A673 (cell line): ENCODE measurements around the gene CITED1. TPM values are rescaled to one million over a fixed set of nuclear protein-coding genes. Genes with fewer than 3 reads are reported as not detected.

Source experiments
- BruUV-seq: library from RNA; stranded (reverse); fragments of 400-500 nt; replicated peaks from 2 replicates; lab custom pipeline; 2021; lab: Mats Ljungman, UMichigan
- CTCF ChIA-PET: fragments of 300-600 bp; sonication (Branson Sonifier 250); formaldehyde crosslinking; loops from one replicate; lab custom pipeline; 2022; ENCODE audit warnings: antibody characterized with exemption; lab: Charles Lee
- POLR2A ChIA-PET: fragments of 300-600 bp; sonication (Branson Sonifier 250); formaldehyde crosslinking; loops from one replicate; lab custom pipeline; 2022; ENCODE audit warnings: antibody characterized with exemption; ENCODE audit not compliant: low non-redundant PET; lab: Charles Lee
- DNase-seq: peaks from one replicate; pipeline ENCODE4 v3.0.0-alpha.2; 2015; ENCODE audit warnings: low spot score
- H3K27ac ChIP-seq: fragments of 200-600 bp; sonication (generic); 2 replicates; pipeline ENCODE4 v1.5.1; 2016; ENCODE audit warnings: mixed run types, low read depth, mild to moderate bottlenecking, mixed read lengths, antibody characterized with exemption, low read length; ENCODE audit not compliant: poor library complexity, severe bottlenecking
- H3K27me3 ChIP-seq: fragments of 200-600 bp; sonication (generic); replicated peaks from 2 replicates; pipeline ENCODE4 v1.6.1; 2017; ENCODE audit warnings: mixed run types, low read depth, mild to moderate bottlenecking, mixed read lengths, antibody characterized with exemption, low read length; ENCODE audit not compliant: insufficient read depth, poor library complexity
- H3K36me3 ChIP-seq: fragments of 200-600 bp; sonication (generic); 2 replicates; pipeline ENCODE4 v1.6.1; 2016; ENCODE audit warnings: mixed run types, mild to moderate bottlenecking, mixed read lengths, antibody characterized with exemption, low read length; ENCODE audit not compliant: insufficient read depth, poor library complexity, severe bottlenecking
- H3K4me1 ChIP-seq: fragments of 200-600 bp; sonication (generic); 2 replicates; pipeline ENCODE4 v1.6.1; 2017; ENCODE audit warnings: mixed run types, mild to moderate bottlenecking, mixed read lengths, antibody characterized with exemption, low read length; ENCODE audit not compliant: insufficient read depth, poor library complexity, severe bottlenecking
- H3K4me3 ChIP-seq: fragments of 200-600 bp; sonication (generic); 2 replicates; pipeline ENCODE4 v1.5.1; 2016; ENCODE audit warnings: low read depth, mixed run types, mild to moderate bottlenecking, mixed read lengths, low read length; ENCODE audit not compliant: poor library complexity, severe bottlenecking
- H3K9me3 ChIP-seq: fragments of 200-600 bp; sonication (generic); 2 replicates; pipeline ENCODE4 v1.6.1; 2016; ENCODE audit warnings: mixed run types, low read depth, mild to moderate bottlenecking, mixed read lengths, antibody characterized with exemption, low read length; ENCODE audit not compliant: poor library complexity, severe bottlenecking
- EZH2 ChIP-seq: fragments of 200-600 bp; sonication (generic); IDR thresholded peaks from 2 replicates; pipeline ENCODE4 v1.6.1; 2017; ENCODE audit warnings: borderline replicate concordance, low read depth, mild to moderate bottlenecking, mixed read lengths, antibody characterized with exemption, low read length; ENCODE audit not compliant: poor library complexity, severe bottlenecking
- intact Hi-C: fragments of 100-400 bp; cut with micrococcal nuclease; formaldehyde crosslinking; loops from one replicate; pipeline ENCODE4 v1.10.0; 2022; ENCODE audit not compliant: unreplicated experiment
- total RNA-seq: library from RNA; stranded (reverse); gene quantifications from 2 replicates; pipeline ENCODE4 v1.2.3, GENCODE V29; 2021
- TF ChIP-seq, protein P1 (sequence below): fragments of 300-800, 200-600 bp; sonication (generic); conservative IDR thresholded peaks from 2 replicates; pipeline ENCODE4 v1.5.1; 2017; ENCODE audit warnings: low read depth, mild to moderate bottlenecking, antibody characterized with exemption, low read length, moderate library complexity, mixed read lengths

CITED1 gene
- total RNA-seq, 1 experiment from 2014 or later: 3.2 TPM

DNA sequence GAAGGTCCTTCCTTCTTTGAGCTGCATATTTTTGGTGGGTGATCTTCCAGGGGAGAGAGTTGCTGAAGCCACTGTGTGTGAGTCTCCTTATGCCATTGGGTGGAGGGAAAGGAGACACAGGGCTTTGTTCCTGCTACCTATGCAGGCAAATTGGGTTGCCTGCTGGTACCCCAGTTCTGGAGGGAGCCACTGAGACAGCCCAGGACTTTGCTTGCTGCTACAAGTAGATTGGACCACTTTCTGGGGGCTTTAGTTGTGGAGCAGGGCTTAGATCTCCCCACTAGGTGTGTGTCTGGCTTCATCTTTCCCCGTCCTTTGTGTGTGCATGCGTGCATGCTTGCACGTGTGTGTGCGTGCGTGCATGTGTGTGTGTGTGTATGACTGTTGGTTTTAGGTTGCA lies 10.0 kb downstream of the CITED1 start:
- Histone ChIP-seq H3K9me3 (no peaks in the 10 kb centered on the region), H3K27ac (no peak overlapping the region), H3K4me1 (no peaks in the 10 kb centered on the region), H3K27me3 (peaks cover 33% of the 10 kb centered on the region), H3K36me3 (no peaks in the 10 kb centered on the region), H3K4me3 (no peak overlapping the region)
- ChIA-PET POLR2A (no interaction called here), CTCF (no interaction called here)
- TF ChIP-seq EZH2: no peak
- TF ChIP-seq, protein P1, sequence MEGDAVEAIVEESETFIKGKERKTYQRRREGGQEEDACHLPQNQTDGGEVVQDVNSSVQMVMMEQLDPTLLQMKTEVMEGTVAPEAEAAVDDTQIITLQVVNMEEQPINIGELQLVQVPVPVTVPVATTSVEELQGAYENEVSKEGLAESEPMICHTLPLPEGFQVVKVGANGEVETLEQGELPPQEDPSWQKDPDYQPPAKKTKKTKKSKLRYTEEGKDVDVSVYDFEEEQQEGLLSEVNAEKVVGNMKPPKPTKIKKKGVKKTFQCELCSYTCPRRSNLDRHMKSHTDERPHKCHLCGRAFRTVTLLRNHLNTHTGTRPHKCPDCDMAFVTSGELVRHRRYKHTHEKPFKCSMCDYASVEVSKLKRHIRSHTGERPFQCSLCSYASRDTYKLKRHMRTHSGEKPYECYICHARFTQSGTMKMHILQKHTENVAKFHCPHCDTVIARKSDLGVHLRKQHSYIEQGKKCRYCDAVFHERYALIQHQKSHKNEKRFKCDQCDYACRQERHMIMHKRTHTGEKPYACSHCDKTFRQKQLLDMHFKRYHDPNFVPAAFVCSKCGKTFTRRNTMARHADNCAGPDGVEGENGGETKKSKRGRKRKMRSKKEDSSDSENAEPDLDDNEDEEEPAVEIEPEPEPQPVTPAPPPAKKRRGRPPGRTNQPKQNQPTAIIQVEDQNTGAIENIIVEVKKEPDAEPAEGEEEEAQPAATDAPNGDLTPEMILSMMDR: no peak
- intact Hi-C loops: no loop called here
- DNase-seq: no peak
- BruUV-seq: no TSS peak

DNA sequence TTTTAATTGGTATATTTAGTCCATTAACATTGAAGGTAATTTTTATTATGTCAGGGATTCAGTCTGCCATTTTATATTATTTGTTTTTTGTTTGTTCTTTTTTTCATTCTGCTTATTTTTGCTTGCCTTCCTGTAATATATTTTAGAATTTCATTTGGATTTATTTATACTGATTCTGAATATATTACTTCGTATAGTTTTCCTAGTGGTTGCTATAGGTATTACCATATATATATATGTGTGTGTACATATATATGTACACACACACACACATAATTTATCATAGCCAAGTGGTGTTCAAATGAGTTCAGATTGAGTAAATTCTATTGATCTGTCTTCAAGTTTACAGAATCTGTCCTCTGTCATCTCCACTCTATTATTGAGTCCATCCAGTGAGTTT lies 11.2 kb downstream of the CITED1 start:
- H3K4me3 ChIP-seq: no peak overlapping the region
- H3K36me3 ChIP-seq: no peaks in the 10 kb centered on the region
- peaks cover 27% of the 10 kb centered on the region for H3K27me3 ChIP-seq
- H3K27ac ChIP-seq: no peak overlapping the region
- no TSS peak for BruUV-seq
- no peak for TF ChIP-seq EZH2
- TF ChIP-seq, protein P1: 0 out of 2 replicates have a peak, but pooled peaks have one; percentile 33
- ChIA-PET POLR2A (no interaction called here), CTCF (no interaction called here)
- H3K9me3 ChIP-seq: no peaks in the 10 kb centered on the region
- no peaks in the 10 kb centered on the region for H3K4me1 ChIP-seq
- intact Hi-C loops: no loop called here
- no peak for DNase-seq

DNA sequence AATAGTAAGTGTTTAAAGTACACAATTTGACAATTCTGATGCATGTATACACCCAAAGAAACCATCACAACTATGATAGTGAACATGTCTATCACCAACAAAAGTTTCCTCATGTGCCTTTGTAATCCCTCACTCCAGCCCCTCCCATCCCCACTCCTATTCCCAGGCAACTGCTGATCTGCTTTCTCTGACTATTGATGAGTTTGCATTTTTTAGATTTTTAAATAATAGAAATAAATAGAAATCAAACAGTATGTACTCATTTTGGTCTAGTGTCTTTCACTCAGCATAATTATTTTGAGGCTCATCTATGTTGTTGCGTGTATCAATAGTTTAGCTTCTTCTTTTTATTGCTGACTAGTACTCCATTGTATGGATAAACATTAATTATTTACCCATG lies 23.4 kb downstream of the CITED1 start:
- Histone ChIP-seq H3K36me3 (no peaks in the 10 kb centered on the region), H3K4me3 (no peak overlapping the region), H3K27ac (no peak overlapping the region), H3K4me1 (no peaks in the 10 kb centered on the region), H3K27me3 (peaks cover 14% of the 10 kb centered on the region), H3K9me3 (no peaks in the 10 kb centered on the region)
- intact Hi-C loops: no loop called here
- ChIA-PET CTCF (no interaction called here), POLR2A (no interaction called here)
- no peak for DNase-seq
- BruUV-seq: no TSS peak
- TF ChIP-seq, protein P1: no peak
- TF ChIP-seq EZH2: no peak
